ENCODE measurements around the gene AAR2. TPM values are rescaled to one million over a fixed set of nuclear protein-coding genes. Genes with fewer than 3 reads are reported as not detected.

Gene AAR2
- total RNA-seq, 1 donor from 2014 or later: 25.9 TPM

DNA sequence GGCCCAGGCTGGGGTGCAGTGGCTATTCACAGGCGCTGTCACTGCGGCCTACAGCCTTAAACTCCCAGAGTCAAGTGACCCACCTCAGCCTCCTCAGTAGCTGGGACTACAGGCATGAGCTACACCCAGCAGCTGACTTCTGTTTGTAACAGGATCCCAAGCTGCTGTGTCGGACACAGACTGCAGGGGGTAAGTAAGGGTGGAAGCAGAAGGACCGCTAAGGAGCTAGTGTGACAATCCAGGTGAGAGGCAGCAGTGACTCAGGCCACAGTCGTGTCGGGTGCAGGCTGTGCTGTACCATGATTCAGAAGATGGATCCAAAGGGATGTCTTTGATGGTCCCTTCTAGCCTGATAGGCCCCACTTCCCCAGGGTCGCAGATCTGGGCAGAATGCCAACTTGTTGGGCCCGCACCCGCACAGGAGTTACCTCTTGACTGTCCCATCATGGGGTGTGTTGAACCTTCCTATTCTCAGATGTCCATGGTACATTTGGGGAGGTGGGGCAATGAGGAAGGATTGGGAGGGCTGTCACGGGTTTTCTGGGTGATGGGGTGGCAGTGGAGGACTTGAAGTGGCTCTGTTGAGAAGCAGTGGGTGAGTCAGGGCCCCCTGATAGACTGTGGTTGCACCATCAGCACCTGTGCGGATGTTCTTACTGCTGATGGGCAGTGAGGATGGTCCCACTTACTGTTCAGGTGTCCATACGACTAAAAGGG lies 25.3 kb downstream of the AAR2 start:
- intact Hi-C loops (cut with micrococcal nuclease): no loop called here
- Mint-ChIP-seq H3K27ac (no peak overlapping the region), H3K4me1 (no peaks in the 10 kb centered on the region), H3K27me3 (no peaks in the 10 kb centered on the region), H3K36me3 (ENCODE audit: low read depth) (peaks cover 8% of the 10 kb centered on the region), H3K9me3 (no peaks in the 10 kb centered on the region), H3K4me3 (no peak overlapping the region)
- CTCF ChIA-PET: no interaction called here
- no peak for DNase-seq
- POLR2A ChIA-PET: interaction anchor here (0.7 kb wide), 1 partner anchor 227 kb away, joined by 3 read pairs; no protein-coding TSS in a partner anchor
- ATAC-seq (ENCODE audit: low read depth): no peak
- TF ChIP-seq CTCF (IDR thresholded peaks at IDR 0.05): no peak

GRCh38 chr20:36262440-36262839 lies 26.2 kb downstream of the AAR2 start:
- no peak for DNase-seq
- Mint-ChIP-seq H3K27ac (no peak overlapping the region), H3K4me1 (no peaks in the 10 kb centered on the region), H3K36me3 (ENCODE audit: low read depth) (no peaks in the 10 kb centered on the region), H3K4me3 (no peak overlapping the region), H3K27me3 (no peaks in the 10 kb centered on the region), H3K9me3 (no peaks in the 10 kb centered on the region)
- ChIA-PET CTCF (no interaction called here), POLR2A (interaction anchor here (0.7 kb wide), 1 partner anchor 227 kb away, joined by 3 read pairs; no protein-coding TSS in a partner anchor)
- intact Hi-C loops (cut with micrococcal nuclease): no loop called here
- ATAC-seq (ENCODE audit: low read depth): no peak
- no peak for TF ChIP-seq CTCF (IDR thresholded peaks at IDR 0.05)

DNA sequence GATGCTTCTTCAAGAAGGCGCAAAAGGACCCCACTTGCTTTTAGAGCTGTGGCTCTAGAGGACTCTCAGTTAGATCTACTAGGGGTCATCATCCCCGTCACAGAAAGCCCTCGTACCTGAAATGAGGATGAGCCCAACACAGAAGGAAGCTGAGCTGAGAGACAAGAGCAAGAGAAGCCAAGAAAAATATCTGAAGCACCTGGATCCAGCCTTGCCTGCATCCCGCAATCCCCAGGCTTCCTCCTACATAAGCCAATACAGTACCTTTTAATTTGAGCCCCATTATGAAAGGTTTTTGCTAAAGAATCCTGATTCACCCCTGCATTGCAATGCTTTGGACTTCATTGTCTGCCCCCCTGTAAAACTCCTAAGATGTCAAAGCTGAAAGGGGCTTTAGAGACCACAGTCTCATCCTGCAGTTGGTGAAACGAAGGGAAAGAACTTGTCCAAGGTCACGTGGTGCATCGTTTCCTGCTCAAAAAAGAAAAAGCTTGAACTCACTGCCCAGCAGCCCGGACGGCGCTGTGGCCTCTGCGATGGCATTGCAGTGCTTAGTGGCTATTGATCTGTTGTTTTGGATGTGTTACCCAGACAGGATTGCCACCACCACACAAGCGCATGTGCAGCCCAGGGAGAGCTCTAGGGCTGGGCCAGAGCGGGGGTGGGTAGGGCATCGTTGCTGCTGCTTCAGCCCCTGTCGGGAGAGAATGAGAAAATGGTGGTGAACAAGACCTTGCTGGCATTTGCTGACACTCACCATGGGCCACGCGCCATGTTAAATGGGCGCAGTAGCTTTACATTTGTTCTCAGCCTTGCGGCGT lies 28.4 kb downstream of the AAR2 start:
- Mint-ChIP-seq H3K27me3 (no peaks in the 10 kb centered on the region), H3K27ac (no peak overlapping the region), H3K4me3 (no peak overlapping the region), H3K9me3 (no peaks in the 10 kb centered on the region), H3K4me1 (no peaks in the 10 kb centered on the region), H3K36me3 (ENCODE audit: low read depth) (no peaks in the 10 kb centered on the region)
- DNase-seq (no peak), ATAC-seq (ENCODE audit: low read depth) (no peak)
- CTCF ChIA-PET: no interaction called here
- intact Hi-C loops (cut with micrococcal nuclease): no loop called here
- TF ChIP-seq CTCF (IDR thresholded peaks at IDR 0.05): no peak
- POLR2A ChIA-PET: no interaction called here

DNA sequence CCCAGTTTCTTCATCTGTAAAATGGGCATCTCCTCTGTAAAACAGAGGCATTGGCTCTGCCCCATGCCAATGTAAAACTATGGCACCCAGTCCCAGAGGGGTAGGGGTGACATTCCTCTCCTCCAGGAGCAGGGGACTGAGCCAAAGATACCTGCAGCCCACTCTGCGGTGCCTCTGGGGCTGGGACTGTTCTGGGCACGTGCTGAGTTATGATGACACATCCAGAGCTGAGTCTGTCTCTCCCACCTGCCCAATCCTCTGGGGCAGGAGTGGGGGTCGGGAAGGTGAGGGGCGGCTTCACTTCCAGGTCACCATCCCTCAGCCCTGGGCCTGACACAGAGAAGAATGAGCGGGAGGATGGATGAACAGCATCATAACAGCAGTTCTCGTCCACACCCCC lies 29.9 kb downstream of the AAR2 start:
- Mint-ChIP-seq H3K27me3 (no peaks in the 10 kb centered on the region), H3K4me1 (no peaks in the 10 kb centered on the region), H3K9me3 (no peaks in the 10 kb centered on the region), H3K36me3 (ENCODE audit: low read depth) (no peaks in the 10 kb centered on the region), H3K27ac (no peak overlapping the region), H3K4me3 (no peak overlapping the region)
- intact Hi-C loops (cut with micrococcal nuclease): no loop called here
- ATAC-seq (ENCODE audit: low read depth) (no peak), DNase-seq (no peak)
- ChIA-PET CTCF (no interaction called here), POLR2A (interaction anchor here (0.6 kb wide), 1 partner anchor 1940 kb away, joined by 6 read pairs; no protein-coding TSS in a partner anchor)
- TF ChIP-seq CTCF (IDR thresholded peaks at IDR 0.05): no peak

GRCh38 chr20:36267605-36268381 lies 31.5 kb downstream of the AAR2 start:
- ATAC-seq (ENCODE audit: low read depth) (no peak), DNase-seq (no peak)
- intact Hi-C loops (cut with micrococcal nuclease): no loop called here
- H3K27me3 Mint-ChIP-seq: peaks cover 3% of the 10 kb centered on the region
- no peaks in the 10 kb centered on the region for H3K4me1 Mint-ChIP-seq
- TF ChIP-seq CTCF (IDR thresholded peaks at IDR 0.05): no peak
- no peak overlapping the region for H3K27ac Mint-ChIP-seq
- H3K36me3 Mint-ChIP-seq (ENCODE audit: low read depth): no peaks in the 10 kb centered on the region
- POLR2A ChIA-PET: no interaction called here
- H3K4me3 Mint-ChIP-seq: no peak overlapping the region
- CTCF ChIA-PET: no interaction called here
- H3K9me3 Mint-ChIP-seq: no peaks in the 10 kb centered on the region

Data from activated B cell treated with CpG ODN at 0.5 μM for 24 hours (primary cell).